Breast epithelium (tissue), 3 donors: Measurements from ENCODE around the gene GPR55.

ENCODE experiments used
- CTCF ChIP-seq, 3 donors: fragments of 450-650 bp; IDR thresholded peaks; one replicate each; pipeline ENCODE4 v1.5.1; 2016 to 2017; ENCODE audit warnings: antibody characterized with exemption in 3 of 3, mild to moderate bottlenecking in 3 of 3, moderate library complexity in 3 of 3
- POLR2A ChIP-seq: fragments of 450-650 bp; IDR thresholded peaks from one replicate; pipeline ENCODE4 v1.6.1; 2016; ENCODE audit warnings: antibody characterized with exemption, mild to moderate bottlenecking, moderate library complexity
- POLR2AphosphoS5 ChIP-seq, 3 donors: sonication (generic); formaldehyde crosslinking; IDR thresholded peaks; one replicate each; pipeline ENCODE4 v1.6.1; 2017; ENCODE audit warnings: antibody characterized with exemption in 3 of 3

- no peak for TF ChIP-seq CTCF (IDR thresholded peaks at IDR 0.05)
- no peak for TF ChIP-seq POLR2A
- TF ChIP-seq POLR2AphosphoS5 (IDR thresholded peaks at IDR 0.05): no peak
Observed at GRCh38 chr2:230893841-230894781, 30.9 kb downstream of the GPR55 start.
